Medulla oblongata (tissue), 1 donor: ENCODE data around the gene MSL3B.

ENCODE experiments used
- DNase-seq: peaks from one replicate; pipeline ENCODE4 v3.0.0-alpha.2; 2015; ENCODE audit errors: extremely low spot score

The MSL3B gene

DNA sequence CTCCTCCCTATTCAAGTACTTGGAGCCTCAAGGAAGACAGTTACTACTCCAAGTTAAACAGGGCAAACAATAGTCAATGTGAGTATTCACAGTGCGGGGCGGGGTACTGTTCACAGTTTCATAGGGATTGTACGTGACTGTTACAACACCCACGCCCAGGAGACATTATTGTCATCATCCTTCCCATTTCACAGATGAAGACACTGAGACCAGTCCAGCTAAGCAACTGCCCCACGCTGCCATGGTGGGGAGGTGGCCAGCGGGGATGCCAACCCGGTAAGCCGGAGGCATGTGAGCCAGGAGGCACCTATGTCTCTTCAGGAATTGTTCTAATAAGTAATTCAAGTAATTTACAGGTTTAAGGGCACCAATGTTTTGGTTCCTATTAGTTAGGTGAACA lies 14.8 kb downstream of the MSL3B start:
- no peak for DNase-seq

DNA sequence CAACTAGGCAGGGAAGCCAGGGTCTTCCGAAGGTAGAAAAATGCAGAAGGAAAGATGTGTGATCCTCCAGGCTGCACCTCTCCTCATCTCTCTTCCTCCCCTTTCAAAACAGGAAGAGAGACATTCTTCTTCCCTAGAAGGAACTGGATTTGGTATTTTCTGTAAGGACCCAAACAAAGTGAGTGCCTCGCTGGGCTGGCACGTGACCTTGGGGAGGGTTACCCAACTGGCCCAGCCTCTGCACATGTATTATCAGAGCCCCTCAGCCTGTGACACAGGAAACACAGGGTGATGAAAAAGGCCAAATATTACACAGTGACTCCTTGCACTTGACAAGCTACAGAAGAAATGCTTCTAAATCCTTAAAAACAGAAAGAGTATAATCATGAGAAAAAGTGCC lies 16.1 kb downstream of the MSL3B start:
- no peak for DNase-seq

DNA sequence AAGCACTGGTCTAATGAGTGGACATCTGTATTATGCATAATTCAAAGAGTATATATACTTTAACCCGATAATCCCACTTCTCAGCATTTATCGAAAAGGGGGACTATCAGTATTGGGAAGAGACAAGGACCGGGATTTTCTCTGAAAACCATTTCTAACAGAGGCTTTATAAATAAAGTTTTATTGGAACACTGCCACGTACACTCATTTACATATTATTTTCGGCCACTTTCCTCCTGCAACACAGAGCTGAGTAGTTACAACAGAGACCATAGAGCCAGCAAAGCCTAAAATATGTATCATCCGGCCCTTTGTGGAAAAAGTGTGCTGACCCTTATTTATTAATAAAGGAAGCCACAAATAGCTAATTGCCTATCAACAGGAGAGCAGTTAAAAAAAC lies 17.0 kb downstream of the MSL3B start:
- no peak for DNase-seq

DNA sequence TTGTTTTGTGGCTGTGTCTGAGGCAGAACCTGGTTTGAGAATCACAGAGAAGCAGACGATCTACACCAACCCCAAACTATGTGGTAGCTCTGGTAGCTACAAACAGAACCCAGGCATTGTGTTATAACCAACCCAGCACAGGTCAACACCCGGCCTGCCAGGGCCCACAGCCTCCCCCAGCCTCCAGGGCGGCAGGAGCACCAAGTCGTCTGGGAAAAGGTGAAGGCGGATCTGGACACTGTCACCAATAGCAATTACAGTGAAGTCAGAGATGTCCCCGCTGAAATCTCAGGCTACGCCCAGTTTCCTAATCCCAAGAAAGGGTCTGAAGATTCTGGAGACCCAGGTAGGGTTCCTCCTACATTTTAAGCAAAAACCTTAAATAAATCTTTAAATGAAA lies 17.4 kb downstream of the MSL3B start:
- no peak for DNase-seq

DNA sequence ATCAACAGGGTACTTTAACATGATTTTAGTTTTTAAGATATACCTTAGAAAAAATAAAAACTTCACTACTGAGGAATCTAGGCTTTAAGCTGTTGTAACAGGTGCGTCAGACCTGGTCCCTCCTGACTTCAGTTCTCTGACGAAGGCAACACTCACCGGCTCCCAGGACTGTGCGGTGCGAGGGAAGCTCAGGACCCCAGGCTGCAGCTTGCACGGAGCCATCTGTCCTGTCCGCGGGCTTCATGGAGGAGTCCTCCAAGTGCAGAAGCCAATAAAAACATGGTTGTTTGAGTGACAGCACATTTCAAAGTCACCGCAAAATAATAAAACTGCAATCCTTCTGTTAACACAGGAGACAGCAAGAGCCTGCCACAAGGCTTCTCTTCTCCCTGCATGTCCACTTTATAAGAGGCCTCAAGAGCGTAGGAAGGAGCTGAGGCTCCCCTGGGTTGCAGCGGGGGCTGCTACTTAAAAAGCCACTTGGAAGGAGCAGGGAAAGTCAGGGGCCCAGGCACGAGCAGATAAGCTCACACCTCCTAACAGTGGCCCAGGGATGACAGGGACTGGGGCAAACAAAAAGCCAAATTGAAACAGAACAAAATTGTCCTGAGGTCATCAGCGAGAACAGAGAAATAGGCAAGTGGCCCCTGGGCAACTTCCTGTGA lies 18.4 kb downstream of the MSL3B start:
- no peak for DNase-seq

DNA sequence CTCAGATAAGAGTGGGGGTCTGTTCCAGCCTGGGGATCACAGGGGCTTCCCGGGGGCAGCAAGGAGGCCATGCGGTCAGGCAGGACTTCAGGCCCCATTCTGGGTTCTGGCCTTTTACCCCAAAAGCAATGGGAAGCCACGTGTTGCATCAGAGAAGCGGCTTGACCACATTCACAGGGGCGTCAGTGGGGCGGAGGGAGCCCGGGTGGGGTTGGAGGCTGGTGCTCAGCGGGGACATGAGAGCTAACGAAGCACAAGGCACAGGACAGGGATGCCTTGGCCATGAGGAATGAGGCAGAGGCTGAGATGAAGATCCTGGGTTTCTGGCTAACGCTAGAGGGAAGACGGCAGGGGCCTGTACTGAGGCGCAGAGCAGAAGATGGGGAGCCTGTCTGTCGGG lies 19.9 kb downstream of the MSL3B start:
- DNase-seq: no peak

DNA sequence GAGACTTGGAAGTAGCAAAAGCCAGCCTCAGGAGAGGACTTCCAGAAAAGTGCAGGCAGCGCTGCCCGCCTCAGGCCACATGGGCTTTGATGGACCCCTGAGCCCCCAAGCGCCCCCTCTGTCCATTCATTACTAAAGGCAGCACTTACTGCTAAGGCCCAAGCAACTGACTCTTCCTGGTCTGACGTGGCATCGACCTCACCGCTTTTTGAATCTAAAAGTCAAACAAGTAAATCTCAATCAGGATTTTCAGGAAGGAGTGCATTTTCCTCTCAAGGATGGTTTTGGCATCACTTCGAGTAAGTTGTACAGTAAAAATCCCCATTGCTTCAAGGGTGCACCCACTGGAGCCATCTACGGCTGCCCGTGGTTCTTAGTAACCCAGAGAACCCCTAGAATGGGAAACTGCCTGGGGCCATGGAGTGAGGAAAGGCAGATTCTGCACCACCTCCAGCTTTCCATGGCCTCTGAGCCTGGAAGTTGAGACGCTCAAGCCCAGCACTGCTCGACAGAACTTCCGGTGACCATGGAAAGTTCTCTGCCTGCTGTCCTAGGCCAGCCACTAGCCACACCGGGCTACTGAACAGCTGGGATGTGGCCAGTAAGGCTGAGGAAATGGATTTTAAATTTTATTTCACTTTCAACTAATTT lies 20.8 kb downstream of the MSL3B start:
- DNase-seq: no peak

DNA sequence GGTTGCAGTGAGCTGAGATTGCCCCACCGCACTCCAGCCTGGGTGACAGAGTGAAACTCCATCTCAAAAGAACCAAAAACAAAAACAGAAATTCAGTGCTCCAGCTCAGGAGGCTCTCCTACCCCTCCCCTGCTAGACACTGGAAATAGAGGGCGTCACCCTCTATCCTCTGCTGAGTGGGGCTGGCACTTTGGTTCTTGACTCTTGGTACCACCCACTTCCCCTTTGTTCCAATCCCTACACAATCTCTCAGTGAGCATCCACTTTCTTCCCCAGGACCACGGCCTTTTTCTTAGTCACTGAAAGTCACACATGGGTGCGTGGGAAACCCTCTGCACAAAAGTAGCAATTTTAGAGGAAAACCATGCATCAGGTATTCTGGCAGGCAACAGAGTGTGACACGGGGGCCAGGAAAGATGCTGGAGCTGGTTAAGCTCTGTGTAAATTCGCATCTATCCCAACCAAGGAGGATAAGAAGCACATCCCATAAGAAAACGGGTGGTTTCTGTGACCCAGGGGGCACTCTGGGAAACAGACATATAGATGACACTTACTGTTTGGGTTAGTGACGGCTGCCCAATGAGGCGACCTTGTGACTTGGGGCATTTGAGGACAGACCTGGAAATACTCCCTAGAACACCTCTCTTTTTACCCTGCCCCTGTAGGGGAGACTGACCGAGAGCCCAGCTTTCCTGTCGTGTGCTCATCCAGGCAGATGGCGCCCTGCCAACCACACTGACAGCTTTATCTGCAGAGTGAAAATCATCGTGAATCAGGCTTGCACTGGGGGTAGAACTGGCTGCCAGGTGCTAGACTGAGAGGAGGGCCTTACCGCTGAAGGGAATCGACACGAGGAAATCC lies 21.6 kb downstream of the MSL3B start:
- DNase-seq: no peak

DNA sequence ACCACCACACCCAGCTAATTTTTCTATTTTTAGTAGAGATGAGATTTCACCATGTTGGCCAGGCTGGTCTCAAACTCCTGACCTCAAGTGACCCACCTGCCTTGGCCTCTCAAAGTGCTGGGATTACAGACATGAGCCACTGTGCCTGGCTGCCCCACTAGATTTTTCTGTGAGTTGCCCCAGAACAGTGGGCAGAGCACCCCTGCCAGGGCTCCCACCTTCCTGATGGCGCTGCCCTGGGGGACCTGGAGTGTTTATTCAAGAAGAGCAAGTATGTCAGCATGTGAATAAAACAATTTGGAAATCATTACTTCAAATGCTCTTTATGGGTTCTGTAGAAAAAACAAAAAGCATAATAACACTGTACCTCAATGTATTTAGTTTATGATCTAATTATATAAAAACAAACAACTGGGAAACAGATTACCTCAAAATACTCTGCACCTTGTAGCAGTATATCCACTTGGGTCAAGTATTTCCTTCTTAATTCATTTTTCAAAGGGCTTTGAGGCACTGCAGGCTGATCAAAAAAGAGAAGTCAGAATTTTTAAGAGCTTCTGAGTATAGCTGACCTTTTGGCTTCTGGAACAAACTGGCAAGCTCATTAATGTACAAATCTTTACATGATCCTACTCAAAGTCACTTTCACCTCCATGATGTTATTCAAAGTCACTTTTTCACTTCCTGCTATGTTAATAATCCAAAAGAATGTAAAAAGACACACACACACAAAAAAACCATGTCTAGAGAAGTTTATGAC lies 22.7 kb downstream of the MSL3B start:
- no peak for DNase-seq

DNA sequence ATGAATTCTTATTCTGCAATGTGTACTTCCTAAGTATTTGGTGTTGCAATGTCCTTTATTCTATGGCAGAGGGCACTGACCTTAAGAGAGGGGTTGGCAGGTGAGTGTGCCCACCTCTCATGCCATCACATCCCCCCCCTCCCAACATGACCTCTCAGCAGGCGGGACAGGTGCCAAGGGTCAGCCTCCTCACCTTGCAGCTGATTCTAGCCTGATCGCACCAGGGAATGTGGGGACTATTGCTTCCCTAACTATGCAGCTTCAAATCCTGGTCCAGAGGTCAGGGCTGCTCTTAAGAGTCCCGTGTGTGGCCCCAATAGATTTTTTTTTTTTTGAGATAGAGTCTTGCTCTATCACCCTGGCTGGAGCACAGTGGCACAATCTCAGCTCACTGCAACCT lies 23.4 kb downstream of the MSL3B start:
- no peak for DNase-seq

DNA sequence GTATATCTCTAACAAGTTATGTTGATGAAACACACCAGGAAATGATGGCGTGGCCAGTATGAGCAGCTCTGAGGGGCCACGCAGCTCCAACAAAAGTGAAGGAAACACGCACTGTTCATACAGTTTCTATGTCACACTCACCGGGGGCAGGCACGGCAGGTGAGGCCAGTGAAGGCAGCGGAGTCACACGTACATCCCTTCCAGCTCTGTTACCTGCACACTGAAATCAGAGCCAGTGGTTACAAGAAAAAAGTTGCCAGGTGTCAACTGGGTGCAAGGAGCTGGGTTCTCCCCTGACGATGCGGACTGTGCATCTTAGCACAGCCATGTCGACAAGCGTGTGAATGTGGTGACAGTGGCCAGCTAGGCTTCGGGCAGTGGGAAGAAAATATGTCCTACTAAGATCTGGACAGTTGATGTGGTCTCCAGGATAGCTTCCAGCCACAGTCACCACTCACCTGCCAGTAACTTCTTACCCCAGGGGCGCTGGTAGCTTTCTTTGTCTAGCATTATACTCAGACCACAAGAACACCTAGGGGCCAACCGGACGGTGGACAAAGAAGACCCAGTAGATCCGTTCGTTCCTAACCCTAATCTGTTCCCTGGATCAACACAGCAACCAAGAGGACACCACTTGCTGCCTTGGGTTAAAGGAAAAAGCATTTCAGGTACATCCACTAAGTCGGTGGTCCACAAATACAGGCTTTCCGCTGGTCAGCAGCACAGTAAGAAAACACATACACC lies 23.9 kb downstream of the MSL3B start:
- no peak for DNase-seq

DNA sequence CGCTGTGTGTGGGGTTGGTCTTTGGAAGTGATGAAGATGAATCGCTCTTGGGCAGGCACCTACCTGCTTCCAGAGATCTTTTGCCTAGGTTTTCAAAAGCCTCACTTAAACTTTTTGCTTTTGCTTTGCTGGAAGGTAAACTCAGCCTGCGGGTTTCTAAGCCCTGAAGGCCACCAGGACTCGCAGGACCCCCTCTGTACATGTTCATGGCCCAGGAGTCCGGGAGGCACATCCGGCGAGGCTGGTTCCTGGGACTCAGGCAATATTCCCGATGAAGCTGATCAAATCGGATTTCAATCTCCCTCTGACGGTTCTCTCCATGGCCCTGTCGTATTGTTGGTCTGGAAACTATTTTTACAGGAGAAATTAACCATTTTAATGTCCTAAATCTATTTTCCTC lies 27.0 kb downstream of the MSL3B start:
- DNase-seq: no peak

DNA sequence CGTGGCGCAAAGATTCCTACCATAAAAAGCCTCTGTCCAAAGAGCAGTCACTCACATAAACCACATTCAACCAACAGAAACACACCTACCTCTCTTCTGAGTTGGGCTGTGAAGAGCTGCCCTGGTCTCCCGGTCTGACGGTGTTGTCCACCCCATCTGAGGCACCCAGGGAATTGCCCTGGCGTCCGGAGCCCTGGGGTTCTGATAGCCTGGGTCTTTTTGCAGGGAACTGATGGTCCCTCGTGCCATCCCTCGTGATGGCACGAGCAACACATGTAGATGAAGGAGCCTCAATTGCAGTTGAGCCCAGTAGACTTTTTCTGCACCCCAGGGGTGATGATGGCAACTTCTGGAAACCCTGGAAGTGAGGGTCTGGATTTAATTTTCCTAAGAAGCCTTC lies 27.7 kb downstream of the MSL3B start:
- DNase-seq: no peak

DNA sequence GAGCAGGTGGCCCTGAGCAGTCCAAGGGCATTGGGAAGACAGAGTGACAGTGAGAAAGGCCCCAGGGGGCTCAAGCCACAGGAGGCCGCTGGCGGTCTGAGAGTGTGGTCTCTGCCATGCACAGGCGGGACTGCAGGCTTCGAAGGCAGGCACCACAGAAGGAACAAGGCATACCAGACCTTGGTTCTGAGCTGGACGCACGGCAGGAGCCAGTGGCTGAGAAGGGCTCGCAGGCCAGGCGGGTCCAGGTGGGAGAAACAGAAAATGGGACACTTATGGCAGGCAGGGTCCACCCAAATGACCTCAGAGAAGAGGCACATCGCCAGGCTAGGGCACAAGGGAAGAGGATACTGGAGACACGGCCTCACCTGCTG lies 28.8 kb downstream of the MSL3B start:
- no peak for DNase-seq

DNA sequence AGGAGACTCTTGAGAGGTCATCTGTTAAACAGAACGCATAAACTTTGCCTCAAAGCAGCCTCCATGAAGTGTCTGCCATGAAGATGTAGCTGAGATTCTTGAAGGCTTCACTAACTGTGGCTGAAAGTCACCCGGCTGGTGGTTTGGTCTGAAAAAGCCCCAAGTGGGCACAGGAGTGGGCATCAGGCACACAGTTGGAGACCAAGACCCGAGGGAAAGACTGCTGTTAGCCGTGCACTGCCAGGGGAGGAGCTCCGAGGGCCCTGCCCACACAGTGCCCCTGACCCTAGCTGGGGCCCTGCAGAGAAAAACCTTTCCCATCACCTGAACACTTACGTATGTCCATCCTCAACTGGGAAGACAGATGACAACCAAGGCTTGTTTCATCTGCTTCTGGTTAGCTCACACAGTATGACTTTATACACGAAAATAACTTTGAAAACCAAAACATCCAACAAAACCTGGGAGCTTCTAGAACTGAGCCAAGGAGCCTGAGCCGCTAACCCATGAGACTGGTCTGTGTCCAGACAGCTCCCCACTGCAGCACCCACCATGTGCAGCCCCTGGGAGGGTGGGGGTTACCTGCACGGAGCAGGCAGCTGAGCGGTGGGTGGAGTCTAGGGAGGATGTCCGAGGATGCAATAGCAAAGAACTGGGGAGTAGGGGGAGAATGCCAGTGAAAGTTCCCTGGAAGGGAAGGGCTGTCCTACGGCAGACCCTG lies 29.3 kb downstream of the MSL3B start:
- no peak for DNase-seq

DNA sequence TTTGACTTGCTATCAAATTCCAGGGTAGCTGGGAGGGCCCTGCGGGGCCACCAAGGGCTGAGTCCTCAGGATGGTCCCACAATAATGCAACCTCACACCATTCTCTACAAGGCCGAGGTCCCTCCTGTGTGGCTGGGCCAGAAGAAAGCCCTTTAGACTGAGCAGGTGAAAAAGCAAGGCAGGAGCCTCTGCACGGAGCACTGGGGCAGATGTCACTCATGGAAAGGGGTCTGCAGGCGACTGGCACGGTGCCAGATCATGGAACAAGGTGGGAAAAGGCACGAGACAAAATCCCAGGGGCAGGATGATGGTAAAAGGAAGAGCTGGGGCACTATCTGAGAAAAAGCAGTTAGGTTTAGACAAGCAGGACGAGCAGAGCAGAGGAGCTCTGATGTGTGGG lies 29.9 kb downstream of the MSL3B start:
- no peak for DNase-seq

DNA sequence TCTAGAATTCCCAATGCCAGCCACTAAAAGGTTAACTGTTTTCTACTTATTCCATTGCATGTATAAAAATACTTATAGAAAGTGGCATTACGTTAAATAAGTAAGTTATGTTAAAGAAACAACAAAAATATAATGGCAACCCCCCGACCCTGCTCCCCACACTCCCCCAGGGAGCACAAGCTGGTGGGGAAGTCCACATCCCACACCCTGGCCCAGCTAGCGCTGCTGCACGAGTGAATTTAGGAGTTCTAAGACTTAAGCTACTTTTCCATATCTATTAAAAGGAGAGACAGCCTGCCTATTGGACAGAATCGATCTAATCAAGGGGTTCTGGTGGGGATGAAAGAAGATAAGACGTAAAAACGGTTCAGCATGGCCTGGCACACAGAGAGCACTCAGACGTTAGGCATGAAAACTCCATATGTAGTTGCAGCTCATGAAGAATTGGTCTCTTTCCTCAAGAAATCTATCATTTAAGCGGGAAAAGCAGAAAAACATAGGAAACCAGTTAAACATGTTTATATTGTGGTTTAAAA lies 30.4 kb downstream of the MSL3B start:
- DNase-seq: no peak

DNA sequence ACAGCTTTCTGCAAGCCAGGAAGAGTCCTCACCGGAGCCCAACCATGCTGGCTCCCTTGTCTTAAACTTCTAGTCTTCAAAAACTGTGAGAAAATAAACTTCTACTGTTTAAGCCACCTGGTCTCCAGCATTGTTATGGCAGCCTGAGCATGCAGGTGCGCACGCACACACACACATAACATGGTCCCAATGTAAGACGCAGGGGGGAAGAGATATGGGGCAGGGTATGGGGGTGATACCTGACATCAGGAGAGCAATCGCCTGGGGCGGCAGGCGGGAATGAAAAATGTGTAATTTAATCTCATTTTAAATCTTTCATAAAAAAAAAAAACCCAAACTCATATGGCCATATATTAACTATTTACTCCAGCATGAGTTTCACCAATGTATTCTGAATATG lies 31.8 kb downstream of the MSL3B start:
- DNase-seq: no peak

DNA sequence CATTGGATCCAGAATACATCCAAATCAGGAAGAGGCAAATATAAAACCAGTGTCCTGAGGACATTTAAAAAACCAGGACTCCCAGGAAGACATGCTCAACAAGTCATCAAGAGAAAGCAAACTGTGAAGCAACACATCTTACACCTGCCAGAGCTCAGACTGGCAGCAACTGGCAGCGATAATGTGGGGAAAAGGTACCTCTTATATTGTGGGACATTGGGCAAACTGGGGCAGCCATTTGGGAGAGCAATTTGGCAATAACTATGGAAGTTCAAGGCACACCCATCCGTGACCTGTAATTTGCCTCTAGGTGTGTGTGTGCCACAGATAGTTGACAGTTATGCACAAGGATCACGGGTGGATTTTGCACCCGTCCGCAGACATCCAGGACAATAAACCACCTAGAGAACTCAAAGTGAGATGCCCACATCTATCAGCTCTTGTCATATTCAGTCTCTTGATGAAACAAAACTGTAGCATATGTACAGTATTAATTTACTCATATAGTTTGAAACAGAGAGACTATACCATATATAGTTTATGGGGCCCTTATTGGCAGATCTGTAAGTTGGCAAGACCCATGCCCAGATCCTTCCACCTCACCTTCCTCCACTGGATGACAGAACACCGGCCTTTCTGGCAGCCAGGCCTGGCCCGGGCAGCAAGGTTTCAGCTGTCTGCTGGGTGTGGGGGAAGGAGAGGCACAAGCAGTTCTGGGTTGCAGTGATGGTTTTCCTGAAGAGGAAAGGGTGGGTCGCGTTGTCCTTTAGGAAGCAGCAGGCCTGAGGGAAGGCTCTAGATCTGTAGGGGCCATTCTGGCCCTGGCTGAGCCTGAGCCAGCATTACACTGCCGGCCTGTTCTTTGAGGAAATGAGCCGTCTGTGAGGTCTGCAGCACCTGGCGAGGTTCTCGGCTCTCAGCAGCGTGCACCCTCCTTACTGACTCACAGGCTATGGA lies 32.7 kb downstream of the MSL3B start:
- DNase-seq: no peak
